Mucosa of rectum (tissue), 2 donors: ENCODE data around the gene CMBL.

Experiments used
- H3K27ac ChIP-seq, 2 donors: one replicate each; pipeline ENCODE4 v1.7.0; 2013; ENCODE audit warnings: inconsistent platforms in 2 of 2, low read depth in 2 of 2, low read length in 2 of 2
- H3K27me3 ChIP-seq, 2 donors: one replicate each; pipeline ENCODE4 v1.7.0; 2013; ENCODE audit warnings: low read length in 2 of 2; ENCODE audit not compliant: control insufficient read depth in 2 of 2, insufficient read depth in 2 of 2
- H3K36me3 ChIP-seq, 2 donors: one replicate each; pipeline ENCODE4 v1.7.0; 2013; ENCODE audit warnings: low read length in 2 of 2; ENCODE audit not compliant: control insufficient read depth in 2 of 2, insufficient read depth in 2 of 2
- H3K4me1 ChIP-seq, 2 donors: one replicate each; pipeline ENCODE4 v1.7.0; 2013; ENCODE audit warnings: low read length in 2 of 2, mild to moderate bottlenecking in 1 of 2; ENCODE audit not compliant: control insufficient read depth in 2 of 2, insufficient read depth in 2 of 2
- H3K4me3 ChIP-seq, 2 donors: one replicate each; pipeline ENCODE4 v1.7.0; 2013; ENCODE audit warnings: low read length in 2 of 2
- H3K9ac ChIP-seq, 2 donors: one replicate each; pipeline ENCODE4 v1.7.0; 2013; ENCODE audit warnings: low read length in 2 of 2, low read depth in 1 of 2, mild to moderate bottlenecking in 1 of 2
- H3K9me3 ChIP-seq, 2 donors: one replicate each; pipeline ENCODE4 v1.7.0; 2013; ENCODE audit warnings: low read length in 2 of 2; ENCODE audit not compliant: control insufficient read depth in 2 of 2
- donor health status: healthy.
- donor health status: Normal muscosa, but diverticular disease.

CMBL gene

DNA sequence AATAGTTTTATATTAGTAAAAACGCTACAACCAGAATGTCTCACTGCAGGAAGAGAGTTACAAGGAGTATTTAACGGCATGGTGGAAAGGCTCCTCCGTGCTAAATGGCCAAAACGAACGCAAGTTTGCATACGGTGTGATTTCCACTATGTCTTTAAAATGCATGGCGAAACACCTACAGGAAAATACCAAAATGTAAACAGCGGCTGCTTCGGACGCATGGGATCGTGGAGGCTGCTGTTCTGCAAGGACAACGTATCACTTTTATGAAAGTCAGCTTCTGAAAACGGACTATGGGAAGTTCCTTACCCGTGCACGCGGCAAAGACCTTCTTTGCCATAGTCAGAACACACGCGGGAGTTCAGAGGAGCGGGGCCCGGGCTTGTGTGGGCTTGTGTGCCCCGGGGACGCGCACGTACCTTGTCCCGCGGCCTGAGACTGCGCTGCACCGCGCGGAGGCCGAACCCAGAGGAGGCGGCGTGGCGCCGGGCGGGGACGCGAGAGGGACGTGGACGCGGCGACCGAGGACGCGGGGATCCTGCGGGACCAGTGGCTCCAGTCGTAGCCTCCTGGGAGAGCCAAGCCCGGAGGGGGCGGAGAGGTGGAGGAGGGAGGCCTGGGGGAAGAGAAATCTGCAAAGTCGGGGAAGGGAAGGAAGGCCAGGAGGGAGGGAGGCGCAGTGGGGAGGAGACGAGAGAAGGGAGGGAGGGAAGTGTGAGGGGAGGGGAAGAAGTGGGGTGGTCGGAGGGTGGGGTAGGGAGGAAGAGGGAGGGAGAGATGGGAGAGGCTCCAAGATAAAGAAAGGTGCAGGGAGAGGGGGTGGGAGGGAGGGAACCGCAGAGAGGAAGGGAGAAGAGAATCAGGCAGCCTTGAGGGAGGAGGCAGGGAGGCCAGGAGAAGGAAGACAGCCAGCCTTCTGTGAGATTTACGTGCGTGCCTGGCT, at the start of gene CMBL:
TSS of gene CMBL (minus strand) at position 697 of the 943 bp plus-strand sequence. CDS start 17,140 bp downstream, outside the sequence.
- Histone ChIP-seq H3K36me3 (no peaks in the 10 kb centered on the region), H3K9me3 (no peaks in the 10 kb centered on the region), H3K27ac (peak within 1 kb of the TSS; percentile 93), H3K9ac (peak within 1 kb of the TSS; percentile 79), H3K4me3 (peak within 1 kb of the TSS; percentile 80 to 82), H3K4me1 (peaks cover 26 to 47% of the 10 kb centered on the region in 2 donors), H3K27me3 (no peaks in the 10 kb centered on the region)

GRCh38 chr5:10355071-10355889, 47.6 kb upstream of the CMBL start:
- H3K36me3 ChIP-seq, result no peaks in the 10 kb centered on the region
- H3K27me3 ChIP-seq, result no peaks in the 10 kb centered on the region
- no peaks in the 10 kb centered on the region for H3K9me3 ChIP-seq
- H3K27ac ChIP-seq, result peak overlapping the region; percentile 97 to 99
- peak overlapping the region; percentile 89 to 97 for H3K9ac ChIP-seq
- H3K4me1 ChIP-seq, result peaks cover 5 to 32% of the 10 kb centered on the region in 2 donors
- H3K4me3 ChIP-seq, result peak overlapping the region; percentile 78 to 84

DNA sequence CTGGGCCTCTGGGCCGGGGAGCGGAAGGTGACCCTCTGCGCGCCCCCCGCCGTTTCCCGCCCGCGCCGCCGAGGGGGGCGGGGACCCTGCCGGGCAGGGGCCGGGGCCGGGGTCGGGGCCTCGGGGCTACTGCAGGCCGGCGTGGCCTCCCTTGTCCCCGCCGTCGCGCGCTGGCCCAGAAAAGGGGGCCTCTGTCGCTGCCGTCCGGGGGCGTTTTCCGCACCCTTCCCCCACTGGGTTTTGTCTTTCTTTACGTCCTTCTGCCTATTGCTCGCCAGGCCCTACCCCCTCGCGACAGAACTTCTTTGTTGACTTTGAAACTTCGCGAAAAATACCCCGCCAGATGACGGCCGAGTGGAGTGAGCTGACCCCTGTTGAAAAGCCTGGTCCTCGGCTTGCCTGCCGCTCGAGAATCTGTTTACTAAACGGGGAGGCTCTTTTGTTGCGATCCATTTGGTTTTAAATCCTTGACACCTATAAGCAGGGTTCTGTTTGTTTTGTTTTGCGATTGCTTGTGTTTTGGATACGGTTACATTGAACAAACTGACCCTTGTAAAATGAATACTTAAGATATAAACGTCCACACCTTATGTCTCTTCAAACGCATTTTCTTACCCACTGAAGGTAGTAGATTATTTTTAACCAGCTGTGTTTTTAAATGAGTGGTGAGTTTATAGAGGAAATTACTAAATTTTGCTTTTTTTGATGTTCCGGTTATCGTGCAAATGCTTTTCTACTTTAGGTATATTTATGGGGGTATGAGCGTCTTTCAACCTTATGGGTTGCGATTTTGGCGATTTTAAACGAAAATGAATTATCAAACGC, 46.6 kb upstream of the CMBL start:
- H3K27me3 ChIP-seq, result no peaks in the 10 kb centered on the region
- H3K27ac ChIP-seq, result peak overlapping the region; percentile 97 to 99
- H3K4me1 ChIP-seq, result peaks cover 5 to 32% of the 10 kb centered on the region in 2 donors
- peak overlapping the region; percentile 78 to 84 for H3K4me3 ChIP-seq
- no peaks in the 10 kb centered on the region for H3K9me3 ChIP-seq
- no peaks in the 10 kb centered on the region for H3K36me3 ChIP-seq
- peak overlapping the region; percentile 89 to 97 for H3K9ac ChIP-seq

- Histone ChIP-seq H3K27me3 (no peaks in the 10 kb centered on the region), H3K4me3 (peak within 1 kb of the TSS; percentile 78 to 84), H3K9me3 (no peaks in the 10 kb centered on the region), H3K36me3 (no peaks in the 10 kb centered on the region), H3K27ac (peak within 1 kb of the TSS; percentile 97 to 99), H3K9ac (peak within 1 kb of the TSS; percentile 89 to 97), H3K4me1 (peaks cover 5 to 32% of the 10 kb centered on the region in 2 donors)
Observed at GRCh38 chr5:10353241-10354047, 45.7 kb upstream of the CMBL start, which contains the start of gene MARCHF6. Gene MARCHF6 (plus strand): TSS chr5:10353695. CDS start chr5:10353899, 204 bp downstream.

DNA sequence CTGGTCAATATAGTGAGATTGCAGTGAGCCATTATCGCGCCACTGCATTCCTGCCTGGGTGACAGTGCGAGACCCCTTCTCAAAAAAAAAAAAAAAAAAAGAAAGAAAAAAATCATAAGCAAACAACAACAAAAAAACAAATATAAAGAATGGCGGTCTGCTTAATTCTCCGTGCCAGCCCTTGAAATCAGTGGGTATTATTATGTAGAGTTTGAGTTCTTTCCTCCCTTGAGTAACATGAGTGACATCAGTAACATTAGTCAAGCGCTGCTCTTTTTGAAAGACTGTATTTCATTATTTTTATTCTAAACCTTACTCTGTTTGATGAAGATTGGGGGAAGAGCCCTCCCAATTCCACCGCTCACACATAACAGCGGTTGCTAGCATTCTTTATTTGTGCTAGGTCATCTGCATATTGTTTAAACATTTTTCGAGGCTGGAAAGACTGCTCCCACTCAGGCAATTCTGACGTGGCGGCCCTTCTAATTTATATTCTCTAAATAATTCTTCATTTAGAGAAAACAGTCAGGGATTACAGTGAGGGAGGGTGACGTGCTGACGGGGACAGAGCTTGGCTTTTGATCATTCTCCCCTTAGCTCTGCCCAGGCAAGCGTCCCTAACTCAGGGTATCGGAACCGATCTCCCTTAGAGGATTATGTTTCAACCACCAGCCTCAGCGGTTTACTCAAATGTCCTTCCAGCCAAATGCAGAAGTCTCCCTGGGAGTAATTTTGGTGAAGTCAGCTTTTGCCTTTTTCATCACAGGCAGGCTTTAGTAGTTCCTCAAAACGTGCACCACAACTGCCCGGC, 44.9 kb upstream of the CMBL start:
- H3K27ac ChIP-seq, result peak overlapping the region; percentile 97 to 99
- no peaks in the 10 kb centered on the region for H3K36me3 ChIP-seq
- H3K4me3 ChIP-seq, result peak overlapping the region; percentile 78 to 84
- peaks cover 5 to 26% of the 10 kb centered on the region in 2 donors for H3K4me1 ChIP-seq
- no peaks in the 10 kb centered on the region for H3K9me3 ChIP-seq
- peak overlapping the region; percentile 87 to 97 for H3K9ac ChIP-seq
- no peaks in the 10 kb centered on the region for H3K27me3 ChIP-seq

DNA sequence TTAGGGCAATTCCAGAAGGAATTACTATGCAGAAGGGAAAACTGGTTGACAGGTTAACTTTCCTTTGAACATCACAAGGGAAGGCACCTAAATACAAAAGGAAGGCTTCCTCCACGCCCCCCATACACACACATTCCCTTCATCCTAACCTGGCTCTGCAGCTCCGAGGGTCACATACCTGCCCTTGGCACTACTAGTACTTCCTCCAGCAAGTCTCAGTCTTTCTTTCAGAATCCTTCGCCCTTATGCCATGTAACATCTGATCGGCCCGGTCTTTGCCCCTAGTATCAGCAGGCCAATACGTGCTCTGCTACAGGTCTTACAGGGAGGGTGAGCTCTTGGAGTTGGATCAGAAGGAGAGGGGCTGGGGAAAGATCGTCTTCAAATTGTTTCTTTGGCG, 44.2 kb upstream of the CMBL start:
- Histone ChIP-seq H3K4me3 (no peak overlapping the region), H3K9ac (no peak overlapping the region), H3K27ac (peak overlapping the region in 1 of 2 donors; percentile 3)

GRCh38 chr5:10351199-10351905, 43.6 kb upstream of the CMBL start:
- Histone ChIP-seq H3K4me1 (peaks cover 5 to 21% of the 10 kb centered on the region in 2 donors), H3K27ac (no peak overlapping the region), H3K36me3 (no peaks in the 10 kb centered on the region), H3K4me3 (no peak overlapping the region), H3K9me3 (no peaks in the 10 kb centered on the region), H3K9ac (no peak overlapping the region), H3K27me3 (no peaks in the 10 kb centered on the region)

More for the DNA sequence above, 44.2 kb upstream of the CMBL start:
- H3K36me3 ChIP-seq, result no peaks in the 10 kb centered on the region
- H3K27me3 ChIP-seq, result no peaks in the 10 kb centered on the region
- no peaks in the 10 kb centered on the region for H3K9me3 ChIP-seq
- peaks cover 5 to 23% of the 10 kb centered on the region in 2 donors for H3K4me1 ChIP-seq

GRCh38 chr5:10348258-10348657, 40.6 kb upstream of the CMBL start:
- H3K27ac ChIP-seq, result no peak overlapping the region
- H3K4me3 ChIP-seq, result no peak overlapping the region
- no peaks in the 10 kb centered on the region for H3K36me3 ChIP-seq
- no peaks in the 10 kb centered on the region for H3K27me3 ChIP-seq
- H3K9ac ChIP-seq, result no peak overlapping the region
- no peaks in the 10 kb centered on the region for H3K9me3 ChIP-seq
- peaks cover 5 to 9% of the 10 kb centered on the region in 2 donors for H3K4me1 ChIP-seq
